Measurements from ENCODE around the gene VCL.
"Not testable (repeated sequence)": the region's sequence is repeated elsewhere in the genome, so short reads cannot be mapped to it uniquely, and the experiment has no call there.

Gene VCL

GRCh38 chr10:74056050-74056818, 58.3 kb downstream of the VCL start:
- H3K9me3 Mint-ChIP-seq: no peaks in the 10 kb centered on the region
- peak overlapping the region; percentile 89 for H3K27ac Mint-ChIP-seq
- H3K4me3 Mint-ChIP-seq: peak overlapping the region; percentile 55
- H3K27me3 Mint-ChIP-seq: no peaks in the 10 kb centered on the region
- H3K36me3 Mint-ChIP-seq (ENCODE audit: low read depth): peaks cover 4% of the 10 kb centered on the region
- H3K4me1 Mint-ChIP-seq (ENCODE audit: low read depth): peaks cover 61% of the 10 kb centered on the region

GRCh38 chr10:74058071-74058470, 60.2 kb downstream of the VCL start:
- Mint-ChIP-seq H3K27me3 (no peaks in the 10 kb centered on the region), H3K27ac (peak overlapping the region; percentile 74), H3K36me3 (ENCODE audit: low read depth) (peaks cover 10% of the 10 kb centered on the region), H3K9me3 (peaks cover under 1% of the 10 kb centered on the region), H3K4me3 (peak overlapping the region; percentile 19), H3K4me1 (ENCODE audit: low read depth) (peaks cover 56% of the 10 kb centered on the region)

GRCh38 chr10:74058658-74059057, 60.7 kb downstream of the VCL start:
- Mint-ChIP-seq H3K27ac (peak overlapping the region; percentile 73), H3K4me1 (ENCODE audit: low read depth) (peaks cover 56% of the 10 kb centered on the region), H3K9me3 (peaks cover 6% of the 10 kb centered on the region), H3K4me3 (no peak overlapping the region), H3K36me3 (ENCODE audit: low read depth) (peaks cover 16% of the 10 kb centered on the region), H3K27me3 (no peaks in the 10 kb centered on the region)

GRCh38 chr10:74061104-74061503, 63.2 kb downstream of the VCL start:
- H3K4me3 Mint-ChIP-seq: no peak overlapping the region
- H3K27me3 Mint-ChIP-seq: no peaks in the 10 kb centered on the region
- no peak overlapping the region for H3K27ac Mint-ChIP-seq
- peaks cover 41% of the 10 kb centered on the region for H3K4me1 Mint-ChIP-seq (ENCODE audit: low read depth)
- H3K36me3 Mint-ChIP-seq (ENCODE audit: low read depth): peaks cover 28% of the 10 kb centered on the region
- peaks cover 9% of the 10 kb centered on the region for H3K9me3 Mint-ChIP-seq

- not testable (repeated sequence) for H3K27me3 Mint-ChIP-seq, H3K27ac Mint-ChIP-seq, H3K9me3 Mint-ChIP-seq, H3K4me3 Mint-ChIP-seq
- Mint-ChIP-seq H3K4me1 (ENCODE audit: low read depth) (peaks cover 35% of the 10 kb centered on the region), H3K36me3 (ENCODE audit: low read depth) (peaks cover 28% of the 10 kb centered on the region)
Observed at GRCh38 chr10:74061978-74062377, 64.1 kb downstream of the VCL start.

GRCh38 chr10:74063256-74063655, 65.3 kb downstream of the VCL start:
- no peak overlapping the region for H3K27ac Mint-ChIP-seq
- H3K9me3 Mint-ChIP-seq: peaks cover 9% of the 10 kb centered on the region
- H3K36me3 Mint-ChIP-seq (ENCODE audit: low read depth): peaks cover 28% of the 10 kb centered on the region
- peaks cover 24% of the 10 kb centered on the region for H3K4me1 Mint-ChIP-seq (ENCODE audit: low read depth)
- H3K4me3 Mint-ChIP-seq: no peak overlapping the region
- no peaks in the 10 kb centered on the region for H3K27me3 Mint-ChIP-seq

- Mint-ChIP-seq H3K4me3 (no peak overlapping the region), H3K9me3 (peaks cover 9% of the 10 kb centered on the region), H3K27me3 (no peaks in the 10 kb centered on the region), H3K4me1 (ENCODE audit: low read depth) (peaks cover 6% of the 10 kb centered on the region), H3K36me3 (ENCODE audit: low read depth) (peaks cover 33% of the 10 kb centered on the region), H3K27ac (no peak overlapping the region)
Observed at GRCh38 chr10:74067373-74068352, 69.7 kb downstream of the VCL start.

GRCh38 chr10:74071157-74071556, 73.2 kb downstream of the VCL start:
- Mint-ChIP-seq H3K27ac (no peak overlapping the region), H3K27me3 (no peaks in the 10 kb centered on the region), H3K9me3 (no peaks in the 10 kb centered on the region), H3K4me3 (no peak overlapping the region), H3K4me1 (ENCODE audit: low read depth) (peaks cover 14% of the 10 kb centered on the region), H3K36me3 (ENCODE audit: low read depth) (peaks cover 27% of the 10 kb centered on the region)

- H3K27ac Mint-ChIP-seq: no peak overlapping the region
- peaks cover 27% of the 10 kb centered on the region for H3K36me3 Mint-ChIP-seq (ENCODE audit: low read depth)
- H3K4me1 Mint-ChIP-seq (ENCODE audit: low read depth): peaks cover 26% of the 10 kb centered on the region
- no peak overlapping the region for H3K4me3 Mint-ChIP-seq
- H3K9me3 Mint-ChIP-seq: no peaks in the 10 kb centered on the region
- no peaks in the 10 kb centered on the region for H3K27me3 Mint-ChIP-seq
Observed at GRCh38 chr10:74072503-74072902, 74.6 kb downstream of the VCL start.

- Mint-ChIP-seq H3K36me3 (ENCODE audit: low read depth) (peaks cover 22% of the 10 kb centered on the region), H3K9me3 (no peaks in the 10 kb centered on the region), H3K27ac (no peak overlapping the region), H3K4me1 (ENCODE audit: low read depth) (peaks cover 60% of the 10 kb centered on the region), H3K4me3 (no peak overlapping the region), H3K27me3 (no peaks in the 10 kb centered on the region)
Observed at GRCh38 chr10:74075906-74076305, 78.0 kb downstream of the VCL start.

GRCh38 chr10:74076961-74077360, 79.0 kb downstream of the VCL start:
- no peaks in the 10 kb centered on the region for H3K9me3 Mint-ChIP-seq
- no peak overlapping the region for H3K4me3 Mint-ChIP-seq
- H3K36me3 Mint-ChIP-seq (ENCODE audit: low read depth): peaks cover 18% of the 10 kb centered on the region
- H3K27ac Mint-ChIP-seq: no peak overlapping the region
- H3K4me1 Mint-ChIP-seq (ENCODE audit: low read depth): peaks cover 65% of the 10 kb centered on the region
- no peaks in the 10 kb centered on the region for H3K27me3 Mint-ChIP-seq

- Mint-ChIP-seq H3K9me3 (no peaks in the 10 kb centered on the region), H3K27me3 (no peaks in the 10 kb centered on the region), H3K27ac (peak overlapping the region; percentile 2), H3K36me3 (ENCODE audit: low read depth) (peaks cover 19% of the 10 kb centered on the region), H3K4me3 (no peak overlapping the region), H3K4me1 (ENCODE audit: low read depth) (peaks cover 65% of the 10 kb centered on the region)
Observed at GRCh38 chr10:74077416-74077815, 79.5 kb downstream of the VCL start.

GRCh38 chr10:74078037-74078436, 80.1 kb downstream of the VCL start:
- Mint-ChIP-seq H3K27ac (peak overlapping the region; percentile 89), H3K4me1 (ENCODE audit: low read depth) (peaks cover 65% of the 10 kb centered on the region), H3K27me3 (no peaks in the 10 kb centered on the region), H3K36me3 (ENCODE audit: low read depth) (peaks cover 19% of the 10 kb centered on the region), H3K9me3 (no peaks in the 10 kb centered on the region), H3K4me3 (peak overlapping the region; percentile 37)

GRCh38 chr10:74079028-74079935, 81.4 kb downstream of the VCL start:
- Mint-ChIP-seq H3K4me3 (peak overlapping the region; percentile 44), H3K4me1 (ENCODE audit: low read depth) (peaks cover 55% of the 10 kb centered on the region)

More at GRCh38 chr10:74079028-74079935, 81.4 kb downstream of the VCL start:
- Mint-ChIP-seq H3K27me3 (no peaks in the 10 kb centered on the region), H3K36me3 (ENCODE audit: low read depth) (peaks cover 17% of the 10 kb centered on the region), H3K27ac (peak overlapping the region; percentile 89), H3K9me3 (no peaks in the 10 kb centered on the region)
